ENCODE measurements around the gene GALNT11. TPM values are rescaled to one million over a fixed set of nuclear protein-coding genes. Genes with fewer than 3 reads are reported as not detected.

The GALNT11 gene
- total RNA-seq, 1 experiment from 2014 or later: 45.0 TPM

DNA sequence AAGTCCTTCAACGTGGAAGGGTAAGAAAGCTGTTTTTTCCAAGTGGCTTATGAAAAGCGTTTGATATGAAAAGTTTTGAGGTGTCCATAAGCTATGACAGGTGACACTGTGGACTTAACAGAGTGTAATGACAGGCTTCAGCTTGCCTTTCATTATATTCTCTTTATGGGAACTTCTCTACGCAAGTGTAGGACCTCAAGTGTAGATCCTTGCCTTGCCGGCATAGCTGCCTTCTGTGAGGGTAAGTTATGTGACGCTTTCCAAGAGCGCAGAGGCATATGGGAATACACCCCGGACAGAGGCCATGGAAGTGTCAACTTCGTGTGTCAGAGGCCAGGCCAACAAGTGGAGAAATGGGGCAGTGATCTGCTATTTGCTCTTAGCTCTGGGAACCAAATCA is 91.9 kb downstream of the GALNT11 start:
- DNase-seq (ENCODE audit: low read depth): no peak

- no peak for DNase-seq (ENCODE audit: low read depth)
Observed at GRCh38 chr7:152120210-152120609, 94.7 kb downstream of the GALNT11 start.

GRCh38 chr7:152120776-152121175 is 95.3 kb downstream of the GALNT11 start:
- no peak for DNase-seq (ENCODE audit: low read depth)

- DNase-seq (ENCODE audit: low read depth): no peak
Observed at GRCh38 chr7:152121432-152121831, 96.0 kb downstream of the GALNT11 start.

DNA sequence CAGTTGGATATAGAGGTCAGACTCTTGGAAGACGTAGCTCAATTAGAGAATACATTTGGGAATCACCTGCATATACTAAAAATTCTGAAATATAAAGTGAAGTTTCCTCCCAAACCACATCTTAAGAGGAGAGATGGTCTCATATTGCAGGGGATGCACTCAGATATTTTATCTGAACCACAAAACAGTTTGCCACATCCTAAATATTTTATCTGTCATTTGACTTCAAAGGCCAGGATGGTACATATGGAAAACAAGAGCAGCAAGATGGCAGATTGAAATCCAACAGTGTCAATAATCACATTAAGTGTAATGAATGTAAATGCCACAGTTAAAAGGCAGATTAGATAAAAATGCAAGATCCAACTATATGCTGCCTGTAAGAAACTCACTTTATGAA is 97.1 kb downstream of the GALNT11 start:
- DNase-seq (ENCODE audit: low read depth): no peak

DNA sequence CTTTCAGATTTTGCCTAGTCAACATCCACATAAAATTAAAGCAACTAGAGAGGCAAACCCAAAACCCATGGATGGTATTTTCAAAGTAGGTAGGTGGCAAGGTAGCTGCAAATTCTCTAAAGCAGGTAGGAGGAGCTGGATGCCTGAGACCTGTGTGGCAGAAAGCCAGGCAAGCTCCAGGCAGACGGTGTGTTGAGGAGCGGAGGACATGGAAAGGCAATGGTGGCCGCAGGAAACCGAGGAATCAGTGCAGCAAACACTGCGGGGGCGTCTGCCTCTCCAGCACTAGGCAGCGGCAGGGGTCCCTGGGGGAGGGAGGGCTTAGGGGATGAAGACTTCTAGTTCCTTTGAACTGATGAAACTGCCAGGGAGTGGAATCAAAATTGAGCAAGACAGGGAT is 101.3 kb downstream of the GALNT11 start:
- DNase-seq (ENCODE audit: low read depth): no peak

DNA sequence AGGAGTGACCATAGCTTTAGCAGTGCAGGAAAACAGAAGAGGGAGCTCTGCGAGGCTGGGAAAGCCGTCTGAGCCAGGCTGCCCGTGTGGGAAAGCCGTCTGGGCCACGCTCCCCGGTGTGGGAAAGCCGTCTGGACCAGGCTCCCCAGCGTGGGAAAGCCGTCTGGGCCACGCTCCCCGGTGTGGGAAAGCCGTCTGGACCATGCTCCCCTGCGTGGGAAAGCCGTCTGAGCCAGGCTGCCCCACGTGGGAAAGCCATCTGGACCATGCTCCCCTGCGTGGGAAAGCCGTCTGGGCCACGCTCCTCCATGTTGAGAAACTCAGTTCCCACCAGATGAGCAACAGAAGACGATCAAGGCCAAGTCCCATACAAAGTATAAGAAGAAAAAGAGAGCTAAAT is 101.8 kb downstream of the GALNT11 start:
- no peak for DNase-seq (ENCODE audit: low read depth)

DNA sequence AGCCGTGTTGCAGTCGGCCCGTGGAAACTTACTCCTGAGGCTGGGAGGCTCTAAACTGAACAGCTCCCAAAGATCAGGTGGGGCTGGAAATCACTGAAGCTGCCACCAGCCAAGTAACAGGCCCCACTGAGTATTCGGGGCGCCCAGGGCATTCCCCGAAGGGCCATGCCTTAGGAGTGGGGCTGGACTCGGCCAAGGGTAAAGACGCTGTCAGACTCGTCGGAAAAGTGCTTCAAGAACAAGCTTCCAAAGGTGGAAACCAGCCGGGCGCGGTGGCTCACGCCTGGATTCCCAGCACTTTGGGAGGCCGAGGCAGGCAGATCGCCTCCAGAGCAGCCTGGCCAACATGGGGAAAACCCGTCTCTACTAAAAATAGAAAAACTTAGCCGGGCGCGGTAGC is 102.8 kb downstream of the GALNT11 start:
- DNase-seq (ENCODE audit: low read depth): no peak

DNA sequence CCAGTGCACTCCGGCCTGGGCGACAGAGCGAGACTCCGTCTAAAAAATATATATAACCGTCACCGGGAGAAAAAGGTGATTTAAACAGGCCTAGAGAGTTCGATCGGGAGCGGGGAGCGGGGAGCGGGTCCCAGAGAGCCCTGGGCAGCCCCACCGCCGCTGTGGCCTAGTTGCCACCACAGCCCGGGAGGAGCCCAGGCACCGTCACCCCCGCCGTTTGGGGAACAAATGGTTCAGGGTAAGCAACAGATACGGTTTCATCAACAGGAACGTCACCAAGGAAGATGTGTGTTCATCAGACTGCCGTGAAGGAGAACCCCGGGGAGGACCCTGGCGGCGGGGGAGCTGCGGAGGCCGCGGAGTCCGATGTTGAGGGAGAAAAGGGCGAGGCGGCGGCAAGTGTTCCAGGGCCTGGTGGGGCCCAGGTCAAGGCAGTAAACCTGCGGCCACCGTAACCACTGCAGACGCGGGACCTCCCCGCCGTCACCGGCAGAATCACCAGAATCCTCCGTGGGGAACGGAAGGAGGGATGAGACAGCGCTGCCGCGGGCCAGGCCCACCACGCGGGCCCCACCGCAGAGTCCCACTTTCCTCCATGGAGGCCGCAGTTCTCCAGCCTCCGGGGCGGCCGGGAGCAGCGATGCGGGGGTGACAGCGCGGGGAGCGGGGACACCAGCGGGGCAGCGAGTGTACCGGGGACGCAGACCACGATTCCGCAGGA is 103.4 kb downstream of the GALNT11 start:
- DNase-seq (ENCODE audit: low read depth): no peak

DNA sequence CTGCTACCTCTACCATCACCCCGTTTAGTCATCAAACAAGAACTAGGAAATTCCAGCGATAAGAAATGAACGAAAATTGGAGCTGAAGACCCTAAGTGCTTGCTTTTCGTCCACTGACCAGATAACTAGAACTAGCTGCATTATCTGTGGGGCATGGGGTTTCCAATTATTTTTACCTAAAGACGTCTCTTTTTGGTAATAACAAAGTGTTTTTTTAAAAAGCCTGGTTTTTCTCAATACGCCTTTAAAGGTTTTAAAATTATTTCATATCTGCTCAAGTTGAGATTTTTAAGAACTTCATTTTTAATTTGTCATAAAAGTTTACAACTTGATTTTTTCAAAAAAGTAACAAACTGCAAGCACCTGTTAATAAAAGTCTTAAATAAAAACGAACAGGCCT is 104.2 kb downstream of the GALNT11 start:
- DNase-seq (ENCODE audit: low read depth): no peak

GRCh38 chr7:152130658-152131590 is 105.5 kb downstream of the GALNT11 start:
- DNase-seq (ENCODE audit: low read depth): no peak

DNA sequence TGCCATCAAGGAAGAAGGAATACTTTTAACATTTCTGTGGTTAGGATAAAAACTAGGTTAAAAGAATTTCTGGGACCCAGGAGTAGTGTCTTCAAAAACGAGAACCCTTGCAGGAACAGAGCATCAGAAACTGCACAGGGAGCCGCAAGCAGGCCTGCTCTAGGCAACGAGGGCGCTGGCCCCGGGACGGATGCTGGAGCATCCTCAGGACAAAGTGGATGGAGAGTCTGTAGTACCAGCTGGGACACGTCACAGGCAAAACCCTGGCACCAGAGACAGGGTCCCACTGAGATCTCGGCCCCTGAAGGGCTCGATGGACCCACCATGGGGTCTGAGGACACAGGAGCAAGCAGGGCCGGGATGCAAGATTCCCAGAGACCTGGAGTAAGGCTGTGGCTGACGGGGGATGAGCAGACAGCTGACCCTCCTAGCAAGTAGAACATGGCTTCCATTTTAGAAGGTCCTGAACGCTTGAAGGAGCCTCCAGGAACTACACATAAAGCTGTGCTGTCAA is 106.6 kb downstream of the GALNT11 start:
- DNase-seq (ENCODE audit: low read depth): no peak

DNA sequence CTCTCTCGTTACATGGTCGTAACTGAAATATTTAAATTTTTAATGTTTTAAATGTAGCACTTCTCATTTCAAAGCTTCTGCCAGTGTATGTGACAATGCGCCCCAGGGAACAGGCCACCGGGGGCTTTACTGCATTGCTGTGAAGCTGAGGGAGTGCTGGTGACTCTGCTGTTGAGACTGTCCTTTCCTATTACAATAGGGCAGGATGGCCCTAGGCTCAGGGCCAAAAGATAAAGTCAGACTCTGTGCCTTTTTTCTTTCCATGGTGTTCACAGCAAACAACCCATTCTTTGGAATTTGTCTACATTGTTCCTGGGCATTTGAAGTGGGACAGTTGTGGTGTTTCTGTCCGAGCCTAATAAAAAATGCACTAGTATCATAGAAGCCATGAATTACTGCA is 107.3 kb downstream of the GALNT11 start:
- DNase-seq (ENCODE audit: low read depth): no peak

GRCh38 chr7:152133804-152134203 is 108.3 kb downstream of the GALNT11 start:
- DNase-seq (ENCODE audit: low read depth): no peak

DNA sequence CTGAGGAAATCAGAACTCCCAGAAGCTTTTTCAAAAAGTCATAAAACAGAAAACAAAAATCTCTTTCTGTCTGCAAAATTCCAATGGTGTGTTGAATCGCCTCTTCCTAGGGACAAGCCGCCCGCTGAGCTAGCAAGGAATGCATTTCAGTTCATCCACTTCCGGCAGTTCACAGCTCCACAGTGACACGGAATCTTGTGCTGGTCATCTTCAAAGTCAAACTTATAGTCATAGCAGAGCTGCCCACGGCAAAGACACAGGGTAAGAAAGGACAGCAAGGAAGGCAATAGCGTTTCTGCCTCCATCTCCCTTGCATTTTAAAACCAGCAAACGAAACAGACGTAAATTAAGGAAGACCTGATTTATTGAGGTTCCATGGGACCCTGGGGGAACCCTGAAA is 111.2 kb downstream of the GALNT11 start:
- no peak for DNase-seq (ENCODE audit: low read depth)

DNA sequence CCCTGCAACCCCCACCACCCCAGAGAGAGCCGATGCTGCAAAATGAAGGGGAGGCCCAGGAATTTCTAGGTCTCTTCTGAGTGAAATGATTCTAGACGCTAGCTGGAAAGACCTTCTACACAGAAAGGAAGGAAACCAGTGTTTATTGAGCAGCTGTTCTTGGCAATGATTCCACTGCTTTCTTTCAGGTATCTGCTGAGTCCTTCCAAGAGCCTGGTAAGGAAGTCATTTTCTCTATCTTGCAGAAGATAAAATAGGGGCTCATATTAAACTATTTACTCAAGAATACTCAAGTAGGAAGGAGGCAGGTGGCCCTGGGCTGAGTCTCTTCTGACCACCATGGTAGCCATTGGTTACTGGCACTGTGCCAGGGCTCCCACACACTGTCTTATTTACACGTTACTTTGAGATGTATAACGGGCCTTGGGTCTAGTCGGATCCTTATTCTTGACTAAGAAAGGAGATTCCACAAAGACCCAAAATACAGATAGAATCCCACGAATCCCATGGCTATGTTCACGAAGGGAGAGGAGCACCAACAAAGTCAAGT is 112.1 kb downstream of the GALNT11 start:
- no peak for DNase-seq (ENCODE audit: low read depth)

DNA sequence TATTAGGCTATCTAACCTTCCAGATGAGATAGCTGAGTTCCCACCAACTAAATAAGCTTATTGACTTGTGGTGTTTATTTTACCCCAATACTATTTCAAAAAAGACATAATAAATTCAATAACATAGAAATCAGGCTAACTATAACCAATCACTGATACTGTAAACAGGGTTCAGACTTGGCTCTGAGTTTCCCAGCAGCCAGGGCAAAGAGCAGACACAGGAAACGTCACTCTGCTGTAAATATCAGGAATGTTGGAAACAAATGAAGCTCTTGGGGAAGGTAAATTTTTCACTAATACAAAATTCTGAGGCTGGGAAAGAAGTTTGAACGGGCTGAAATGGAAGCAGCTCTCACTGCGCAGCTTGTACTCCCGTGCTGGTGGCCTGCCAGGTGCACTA is 114.6 kb downstream of the GALNT11 start:
- no peak for DNase-seq (ENCODE audit: low read depth)

- DNase-seq (ENCODE audit: low read depth): no peak
Observed at GRCh38 chr7:152140560-152140959, 115.1 kb downstream of the GALNT11 start.

DNA sequence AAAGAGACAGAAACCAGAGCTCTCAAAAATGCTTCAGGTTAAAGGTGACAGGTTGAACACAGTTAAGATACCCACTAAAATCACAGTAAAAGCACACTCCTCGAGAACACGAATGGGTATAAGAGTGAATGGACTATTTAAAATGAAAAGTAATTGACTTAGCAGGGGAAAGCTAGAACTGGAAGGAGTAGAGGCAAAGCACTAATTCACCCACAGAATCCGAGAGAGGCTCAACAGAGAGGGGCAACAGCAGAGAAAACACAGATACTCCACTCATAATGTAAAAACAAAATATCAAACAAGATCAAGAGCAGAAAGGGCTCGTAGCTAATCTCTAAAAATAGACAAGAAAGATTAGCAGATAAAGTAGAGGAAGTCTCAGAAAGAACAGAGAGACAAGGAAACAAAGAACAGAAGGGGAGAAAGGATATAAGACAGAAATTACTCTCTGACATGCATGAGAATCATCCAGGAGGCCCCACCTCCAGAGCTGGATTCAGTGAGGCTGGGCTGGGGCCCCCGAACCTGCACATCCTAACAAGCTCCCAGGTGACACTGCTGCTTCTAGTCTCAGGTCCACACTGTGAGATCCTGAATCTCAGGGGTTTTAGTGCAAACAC is 117.6 kb downstream of the GALNT11 start:
- no peak for DNase-seq (ENCODE audit: low read depth)

- DNase-seq (ENCODE audit: low read depth): no peak
Observed at GRCh38 chr7:152144557-152145245, 119.2 kb downstream of the GALNT11 start.

DNA sequence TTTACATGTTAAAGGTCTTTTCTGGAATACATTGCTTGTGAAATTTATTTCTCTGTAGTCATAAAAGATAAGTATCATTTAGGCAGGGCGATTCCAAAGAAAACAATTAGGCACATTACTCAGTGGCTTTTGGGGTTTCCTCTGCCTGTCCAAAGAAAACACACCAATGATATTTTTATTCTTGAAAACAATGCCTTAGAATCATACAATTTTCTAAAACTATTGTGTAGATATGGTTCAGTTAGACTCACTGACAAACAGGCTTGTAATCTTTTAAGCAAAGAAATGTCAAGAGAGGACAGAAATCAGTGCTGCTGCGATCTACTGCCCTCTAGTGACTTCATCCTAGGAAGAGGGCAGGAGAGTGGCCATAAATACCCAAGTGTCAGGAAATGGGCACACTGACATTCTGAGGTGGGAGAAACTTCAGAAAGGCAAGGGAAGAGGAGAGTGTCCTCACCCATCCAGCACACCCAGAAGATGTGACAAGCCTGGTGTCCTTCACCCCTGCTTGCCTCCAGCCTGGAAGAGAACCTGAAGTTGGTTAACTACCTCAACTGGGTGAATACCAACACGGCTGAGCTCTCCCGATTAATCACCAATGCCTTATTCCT is 120.5 kb downstream of the GALNT11 start:
- DNase-seq (ENCODE audit: low read depth): peak; percentile 61
